ENCODE results near the gene ECE1. TPM values are rescaled to one million over a fixed set of nuclear protein-coding genes. Genes with fewer than 3 reads are reported as not detected.

Gene ECE1
- total RNA-seq, 1 donor from 2014 or later = 209 TPM

DNA sequence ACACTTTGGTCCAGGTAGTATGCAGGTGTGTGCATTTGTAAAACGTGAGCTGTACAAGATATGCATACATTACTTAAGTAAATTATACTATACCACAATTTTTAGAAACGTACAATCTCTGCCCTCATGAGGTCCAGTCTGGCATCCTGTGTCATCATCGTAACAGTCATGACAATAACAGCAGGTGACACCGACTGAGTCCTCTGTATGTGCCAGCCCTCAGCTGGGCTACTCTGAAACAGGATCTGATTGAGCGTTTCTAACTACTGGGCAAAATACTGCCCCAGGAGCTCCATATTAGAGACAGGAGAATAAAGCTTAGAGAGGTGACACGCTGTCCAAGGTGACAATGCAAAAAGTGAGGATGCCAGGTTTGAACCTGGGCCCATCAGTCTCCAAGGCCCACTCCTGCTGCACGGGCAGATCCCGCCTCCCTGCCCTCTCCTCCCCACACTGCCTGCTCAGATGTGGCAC, 47.2 kb upstream of the ECE1 start:
- Mint-ChIP-seq H3K9me3 (no peaks in the 10 kb centered on the region), H3K27me3 (no peaks in the 10 kb centered on the region), H3K27ac (peak overlapping the region; percentile 57), H3K36me3 (ENCODE audit: low read depth) (peaks cover 41% of the 10 kb centered on the region), H3K4me1 (peaks cover 93% of the 10 kb centered on the region), H3K4me3 (peak overlapping the region; percentile 38)
- TF ChIP-seq, protein P1, sequence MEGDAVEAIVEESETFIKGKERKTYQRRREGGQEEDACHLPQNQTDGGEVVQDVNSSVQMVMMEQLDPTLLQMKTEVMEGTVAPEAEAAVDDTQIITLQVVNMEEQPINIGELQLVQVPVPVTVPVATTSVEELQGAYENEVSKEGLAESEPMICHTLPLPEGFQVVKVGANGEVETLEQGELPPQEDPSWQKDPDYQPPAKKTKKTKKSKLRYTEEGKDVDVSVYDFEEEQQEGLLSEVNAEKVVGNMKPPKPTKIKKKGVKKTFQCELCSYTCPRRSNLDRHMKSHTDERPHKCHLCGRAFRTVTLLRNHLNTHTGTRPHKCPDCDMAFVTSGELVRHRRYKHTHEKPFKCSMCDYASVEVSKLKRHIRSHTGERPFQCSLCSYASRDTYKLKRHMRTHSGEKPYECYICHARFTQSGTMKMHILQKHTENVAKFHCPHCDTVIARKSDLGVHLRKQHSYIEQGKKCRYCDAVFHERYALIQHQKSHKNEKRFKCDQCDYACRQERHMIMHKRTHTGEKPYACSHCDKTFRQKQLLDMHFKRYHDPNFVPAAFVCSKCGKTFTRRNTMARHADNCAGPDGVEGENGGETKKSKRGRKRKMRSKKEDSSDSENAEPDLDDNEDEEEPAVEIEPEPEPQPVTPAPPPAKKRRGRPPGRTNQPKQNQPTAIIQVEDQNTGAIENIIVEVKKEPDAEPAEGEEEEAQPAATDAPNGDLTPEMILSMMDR (IDR thresholded peaks at IDR 0.05) = no peak
- ChIA-PET POLR2A (interaction anchor here (0.6 to 7.2 kb wide), 7 partner anchors 6 to 82 kb away, joined by 3 to 81 read pairs (median 7); partner anchors contain the start of gene ECE1), CTCF (interaction anchor here (0.7 to 3.3 kb wide), 6 partner anchors 11 to 120 kb away, joined by 3 to 16 read pairs (median 9); no protein-coding TSS in a partner anchor)
- intact Hi-C loops (cut with micrococcal nuclease) = no loop called here
- no peak for DNase-seq
- no peak for ATAC-seq (ENCODE audit: low read depth)

DNA sequence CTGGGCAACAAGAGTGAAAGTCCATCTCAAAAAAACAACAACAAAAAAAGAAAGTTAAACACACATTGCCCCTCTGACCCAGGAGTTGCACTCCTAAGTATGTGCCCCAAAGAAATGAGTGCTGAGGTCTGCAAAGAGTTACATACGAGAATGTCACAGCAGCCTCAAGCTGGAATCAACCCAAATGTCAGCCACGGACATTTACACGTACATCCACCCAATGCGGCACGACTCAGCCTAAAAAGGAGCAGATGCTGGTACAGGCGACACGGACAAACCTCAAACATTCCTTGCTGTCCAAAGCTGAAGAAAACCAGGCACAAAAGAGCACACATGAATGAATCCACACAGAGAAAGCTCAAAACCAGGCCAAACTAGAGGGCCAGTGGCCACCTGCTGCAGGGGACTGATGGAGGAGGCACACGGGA, 46.8 kb upstream of the ECE1 start:
- Mint-ChIP-seq H3K27me3 (no peaks in the 10 kb centered on the region), H3K4me1 (peaks cover 92% of the 10 kb centered on the region), H3K4me3 (peak overlapping the region; percentile 38), H3K9me3 (no peaks in the 10 kb centered on the region), H3K27ac (peak overlapping the region; percentile 57), H3K36me3 (ENCODE audit: low read depth) (peaks cover 40% of the 10 kb centered on the region)
- intact Hi-C loops (cut with micrococcal nuclease) = no loop called here
- POLR2A ChIA-PET = interaction anchor here (0.6 to 7.2 kb wide), 6 partner anchors 7 to 82 kb away, joined by 3 to 81 read pairs (median 22); partner anchors contain the start of gene ECE1
- TF ChIP-seq, protein P1 (IDR thresholded peaks at IDR 0.05) = no peak
- DNase-seq (no peak), ATAC-seq (ENCODE audit: low read depth) (no peak)
- CTCF ChIA-PET = interaction anchor here (1.2 to 3.3 kb wide), 4 partner anchors 32 to 119 kb away, joined by 3 to 16 read pairs (median 14); no protein-coding TSS in a partner anchor

DNA sequence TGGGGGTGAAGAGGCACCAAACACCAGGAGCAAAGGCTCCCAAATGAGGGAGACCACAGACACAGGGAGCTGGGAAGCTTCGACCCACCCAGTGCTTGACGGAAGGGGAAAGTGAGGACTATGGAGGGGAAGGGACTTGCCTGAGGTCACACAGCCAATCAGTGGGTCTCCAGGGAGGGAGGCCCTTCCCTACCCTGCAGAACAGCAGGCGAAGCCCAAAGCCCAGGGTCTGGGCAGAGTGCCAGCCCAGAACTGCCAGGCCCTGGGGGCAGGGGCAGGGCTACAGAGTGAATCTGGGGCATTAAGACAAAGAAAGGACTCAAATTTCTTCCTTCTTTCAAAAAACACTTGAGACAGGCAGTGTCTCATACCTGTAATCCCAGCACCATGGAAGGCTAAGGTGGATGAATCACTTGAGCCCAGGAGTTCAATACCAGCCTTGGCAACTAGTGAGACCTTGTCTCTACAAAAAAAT, 45.5 kb upstream of the ECE1 start:
- CTCF ChIA-PET = interaction anchor here (1.0 to 3.4 kb wide), 5 partner anchors 12 to 65 kb away, joined by 3 to 21 read pairs (median 13); no protein-coding TSS in a partner anchor
- H3K9me3 Mint-ChIP-seq = no peaks in the 10 kb centered on the region
- H3K4me3 Mint-ChIP-seq = peak overlapping the region; percentile 87
- DNase-seq = no peak
- ATAC-seq (ENCODE audit: low read depth) = no peak
- POLR2A ChIA-PET = interaction anchor here (0.5 to 7.2 kb wide), 6 partner anchors 8 to 50 kb away, joined by 3 to 81 read pairs (median 22); partner anchors contain the start of gene ECE1
- peak overlapping the region; percentile 94 for H3K27ac Mint-ChIP-seq
- peaks cover 35% of the 10 kb centered on the region for H3K36me3 Mint-ChIP-seq (ENCODE audit: low read depth)
- TF ChIP-seq, protein P1 (IDR thresholded peaks at IDR 0.05) = no peak
- no peaks in the 10 kb centered on the region for H3K27me3 Mint-ChIP-seq
- intact Hi-C loops (cut with micrococcal nuclease) = no loop called here
- H3K4me1 Mint-ChIP-seq = peaks cover 89% of the 10 kb centered on the region

DNA sequence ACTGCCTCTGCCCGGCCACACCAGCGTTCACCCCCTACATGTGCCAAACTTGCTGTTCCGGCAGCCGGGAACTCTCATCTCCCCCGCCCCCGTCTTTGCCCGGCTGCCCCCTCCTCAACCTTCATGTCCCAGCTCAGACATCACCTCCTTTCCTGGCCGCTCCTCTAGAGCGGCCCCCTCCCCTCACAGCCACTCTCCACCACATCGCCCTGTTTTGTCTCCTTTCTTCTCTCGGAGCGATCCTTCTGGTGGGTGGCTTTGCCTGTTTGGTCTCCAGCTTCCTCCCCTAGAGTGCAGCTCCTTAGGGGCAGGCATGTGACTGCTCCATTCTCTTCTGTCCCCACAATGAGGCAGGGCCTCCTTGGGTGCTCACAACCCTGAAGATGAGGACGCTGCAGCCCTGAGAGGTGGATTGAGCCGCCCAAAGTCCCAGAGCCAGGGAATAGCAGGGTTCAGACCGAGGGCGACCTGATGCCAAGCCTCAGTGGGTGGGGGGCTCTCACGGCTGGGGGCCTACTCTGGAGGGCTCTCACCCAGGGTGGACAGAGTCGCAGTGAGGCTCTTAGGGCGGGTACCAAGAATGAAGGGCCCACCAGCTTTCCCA, 44.9 kb upstream of the ECE1 start:
- TF ChIP-seq, protein P1 (IDR thresholded peaks at IDR 0.05) = no peak
- Mint-ChIP-seq H3K9me3 (no peaks in the 10 kb centered on the region), H3K4me3 (peak overlapping the region; percentile 87), H3K27ac (peak overlapping the region; percentile 94), H3K4me1 (peaks cover 91% of the 10 kb centered on the region), H3K36me3 (ENCODE audit: low read depth) (peaks cover 38% of the 10 kb centered on the region), H3K27me3 (no peaks in the 10 kb centered on the region)
- ChIA-PET CTCF (interaction anchor here (1.7 to 3.4 kb wide), 4 partner anchors 11 to 65 kb away, joined by 9 to 25 read pairs (median 16); no protein-coding TSS in a partner anchor), POLR2A (interaction anchor here (0.5 to 7.2 kb wide), 8 partner anchors 9 to 77 kb away, joined by 3 to 81 read pairs (median 6); partner anchors contain the start of gene ECE1)
- no peak for ATAC-seq (ENCODE audit: low read depth)
- DNase-seq = no peak
- intact Hi-C loops (cut with micrococcal nuclease) = no loop called here
